HepG2 (cell line): Measurements from ENCODE around the gene ANKK1. TPM values are rescaled to one million over a fixed set of nuclear protein-coding genes. Genes with fewer than 3 reads are reported as not detected.

ENCODE experiments used
- ATAC-seq: fragments of 200-7000 bp; cut with Tn5 transposase; 3 replicates; pipeline ENCODE4 v1.9.1; 2020; ENCODE audit warnings: mild to moderate bottlenecking, moderate library complexity
- BruUV-seq: library from RNA; stranded (reverse); fragments of 400-500 nt; replicated peaks from 2 replicates; lab custom pipeline; 2021; lab: Mats Ljungman, UMichigan
- CTCF ChIA-PET: fragments of 300-600 bp; formaldehyde crosslinking; extraction: SDS; loops from one replicate; lab custom pipeline; 2021; ENCODE audit warnings: low total read pairs, inconsistent platforms, low intra/inter-chr PET ratio; lab: Yijun Ruan, JAX
- POLR2A ChIA-PET: fragments of 350-600 bp; sonication (Branson Sonifier 250); formaldehyde crosslinking; loops from one replicate; lab custom pipeline; 2020; ENCODE audit warnings: antibody characterized with exemption, inconsistent platforms; lab: Yijun Ruan, JAX
- DNase-seq: peaks from one replicate; pipeline ENCODE4 v3.0.0-alpha.2; 2015; ENCODE audit warnings: low spot score
- FAIRE-seq: peaks from 3 replicates; lab custom pipeline; 2011; peaks lifted over from hg19 to GRCh38; lab: Jason Lieb, UNC
- H2AFZ ChIP-seq: one replicate; pipeline ENCODE4 v1.6.1; 2011; ENCODE audit warnings: low read length, inconsistent platforms
- H3K27ac ChIP-seq: fragments of 300-600 bp; 3 replicates; pipeline ENCODE4 v1.8.0; 2011; ENCODE audit warnings: mixed run types, mild to moderate bottlenecking, mixed read lengths, low read length, inconsistent platforms; ENCODE audit not compliant: insufficient read depth; ENCODE audit errors: extremely low read length
- H3K27me3 ChIP-seq, 2 experiments: fragments of 200-600 bp in 1 of 2; 2 replicates in 1 of 2; 3 replicates in 1 of 2; pipeline versions ENCODE4 v1.6.0 to v1.8.0; 2011; ENCODE audit warnings: low read length in 2 of 2, mild to moderate bottlenecking in 2 of 2, moderate library complexity in 2 of 2, inconsistent platforms in 1 of 2; ENCODE audit not compliant: insufficient read depth in 2 of 2, control insufficient read depth in 1 of 2
- H3K36me3 ChIP-seq, 2 experiments: fragments of 200-600 bp in 1 of 2; replicated peaks in 1 of 2; 2 replicates in 1 of 2; 3 replicates in 1 of 2; pipeline versions ENCODE4 v1.5.1 to v1.8.0; 2011; ENCODE audit warnings: low read length in 2 of 2, inconsistent platforms in 1 of 2; ENCODE audit not compliant: insufficient read depth in 2 of 2, control insufficient read depth in 1 of 2
- H3K4me1 ChIP-seq: 2 replicates; pipeline ENCODE4 v1.5.1; 2012; ENCODE audit warnings: low read length, inconsistent platforms; ENCODE audit not compliant: insufficient read depth
- H3K4me2 ChIP-seq: 2 replicates; pipeline ENCODE4 v1.6.0; 2011; ENCODE audit warnings: low read depth, low read length, inconsistent platforms
- H3K4me3 ChIP-seq, 3 experiments: fragments of 200-600 bp in 1 of 3; sonication (generic), shearing (Covaris generic) in 1 of 3; replicated peaks in 1 of 3; 2 replicates each; pipeline ENCODE4 v1.5.1; 2011 to 2016; ENCODE audit warnings: low read length in 3 of 3, inconsistent platforms in 2 of 3, low read depth in 2 of 3, mild to moderate bottlenecking in 2 of 3, control low read depth in 1 of 3, mixed read lengths in 1 of 3; ENCODE audit not compliant: insufficient read depth in 1 of 3
- H3K79me2 ChIP-seq: one replicate; pipeline ENCODE4 v1.6.1; 2011; ENCODE audit warnings: low read length, inconsistent platforms; ENCODE audit not compliant: insufficient read depth
- H3K9ac ChIP-seq: 2 replicates; pipeline ENCODE4 v1.6.0; 2011; ENCODE audit warnings: mild to moderate bottlenecking, low read depth, low read length, inconsistent platforms; ENCODE audit not compliant: insufficient read depth
- H3K9me3 ChIP-seq: 2 replicates; pipeline ENCODE4 v1.5.1; 2012; ENCODE audit warnings: mild to moderate bottlenecking, low read length
- H4K20me1 ChIP-seq: 2 replicates; pipeline ENCODE4 v1.6.0; 2011; ENCODE audit warnings: inconsistent platforms, mild to moderate bottlenecking, low read length, moderate library complexity; ENCODE audit not compliant: insufficient read depth
- PATZ1 ChIP-seq: sonication (generic); formaldehyde crosslinking; IDR thresholded peaks from 2 replicates; pipeline ENCODE4 v1.4.0; 2020; ENCODE audit warnings: missing genetic modification reagents
- POGZ ChIP-seq: sonication (generic); formaldehyde crosslinking; IDR thresholded peaks from 2 replicates; pipeline ENCODE4 v1.4.0; 2020; ENCODE audit warnings: mild to moderate bottlenecking, missing genetic modification reagents
- SCMH1 ChIP-seq: sonication (generic); formaldehyde crosslinking; IDR thresholded peaks from 2 replicates; pipeline ENCODE4 v1.9.0; 2021; ENCODE audit warnings: missing genetic modification reagents, mild to moderate bottlenecking, borderline replicate concordance
- ZMAT5 ChIP-seq: sonication (generic); formaldehyde crosslinking; IDR thresholded peaks from 2 replicates; pipeline ENCODE4 v1.5.0; 2020; ENCODE audit warnings: mild to moderate bottlenecking, low read depth, missing genetic modification reagents, borderline replicate concordance
- ZNF253 ChIP-seq: sonication (generic); formaldehyde crosslinking; IDR thresholded peaks from 2 replicates; pipeline ENCODE4 v1.8.0; 2022; ENCODE audit warnings: mild to moderate bottlenecking, missing genetic modification reagents, borderline replicate concordance
- ZNF292 ChIP-seq: sonication (generic); formaldehyde crosslinking; IDR thresholded peaks from 2 replicates; pipeline ENCODE4 v1.8.1; 2022; ENCODE audit warnings: mild to moderate bottlenecking, low read depth, missing genetic modification reagents, borderline replicate concordance
- ZNF432 ChIP-seq: sonication (generic); formaldehyde crosslinking; IDR thresholded peaks from 2 replicates; pipeline ENCODE4 v1.5.0; 2020; ENCODE audit warnings: missing genetic modification reagents, mild to moderate bottlenecking, borderline replicate concordance
- ZNF460 ChIP-seq: sonication (generic); formaldehyde crosslinking; IDR thresholded peaks from 2 replicates; pipeline ENCODE4 v1.5.1; 2020; ENCODE audit warnings: missing genetic modification reagents, mild to moderate bottlenecking, borderline replicate concordance
- ZNF670 ChIP-seq: sonication (generic); formaldehyde crosslinking; IDR thresholded peaks from 2 replicates; pipeline ENCODE4 v1.8.0; 2022; ENCODE audit warnings: mild to moderate bottlenecking, missing genetic modification reagents, borderline replicate concordance
- WGBS: methylation state at CpG from one replicate; pipeline ENCODE4 v1.1.6; 2017; ENCODE audit warnings: low lambda C conversion rate; 5-methylcytosine and 5-hydroxymethylcytosine counted together
- in situ Hi-C: cut with HindIII; loops from 2 replicates; pipeline ENCODE4 v1.10.0; 2017; ENCODE audit warnings: low pct_unique_long_range_greater_than_20kb; ENCODE audit not compliant: extremely low pct_ligation_motif_present
- intact Hi-C: fragments of 100-400 bp; cut with micrococcal nuclease; formaldehyde crosslinking; loops from one replicate; pipeline ENCODE4 v1.10.0; 2022; ENCODE audit not compliant: unreplicated experiment
- polyA plus RNA-seq, 8 experiments: library from polyadenylated mRNA; depleted of rRNA in 3 of 8; stranded (reverse) in 7 of 8; unstranded in 1 of 8; fragments of >200 nt; fragmentation: Illumina TruSeq in 4 of 8; extraction: Trizol in 4 of 8; gene quantifications; 2 replicates each; pipeline versions ENCODE4 v1.2.1 to v1.2.3, GENCODE V29; 2011 to 2016; ENCODE audit warnings: low read depth in 4 of 8, missing spikeins in 1 of 8, mixed read lengths in 1 of 8; ENCODE audit not compliant: insufficient read depth in 1 of 8
- total RNA-seq, 5 experiments: library from RNA; depleted of rRNA; stranded (reverse); fragments of >200 nt; fragmentation: Illumina TruSeq; extraction: Trizol; gene quantifications; 2 replicates each; pipeline ENCODE4 v1.2.3, GENCODE V29; 2016; ENCODE audit warnings: low read depth in 1 of 5

ANKK1 gene
- total and polyA plus RNA-seq, 2 of the 13 experiments (the other 11 are each of a cell fraction or from before 2014, with no cell fraction given): 0.04 to 0.22 TPM

- TF ChIP-seq ZMAT5 (no peak), ZNF253 (no peak), PATZ1 (no peak), POGZ (CRISPR knock-in tag) (no peak), ZNF432 (no peak), ZNF292 (CRISPR knock-in tag) (no peak), ZNF670 (CRISPR knock-in tag) (no peak), ZNF460 (CRISPR knock-in tag) (no peak)
These were observed 60.2 kb downstream of the ANKK1 start (continued) for GRCh38 chr11:113447621-113448315.

GRCh38 chr11:113448316-113448677 lies 60.7 kb downstream of the ANKK1 start:
- H3K27ac ChIP-seq: no peak overlapping the region
- DNase-seq (no peak), ATAC-seq (no peak), FAIRE-seq (no peak)
- no peak for TF ChIP-seq SCMH1 (CRISPR knock-in tag)
- POLR2A ChIA-PET: no interaction called here
- CTCF ChIA-PET: no interaction called here
- H3K9me3 ChIP-seq: no peaks in the 10 kb centered on the region
- peaks cover 3 to 32% of the 10 kb centered on the region in 2 experiments; a peak in 4 of 5 replicates for H3K27me3 ChIP-seq
- no peaks in the 10 kb centered on the region for H3K79me2 ChIP-seq
- no TSS peak for BruUV-seq
- no peak overlapping the region for H2AFZ ChIP-seq
- no peaks in the 10 kb centered on the region for H4K20me1 ChIP-seq
- intact Hi-C loops: no loop called here
- no peak overlapping the region for H3K4me3 ChIP-seq
- H3K36me3 ChIP-seq: no peaks in the 10 kb centered on the region
- H3K9ac ChIP-seq: no peak overlapping the region
- H3K4me1 ChIP-seq: no peaks in the 10 kb centered on the region
- WGBS: 0% methylated on average over 1 of the region's 5 CpGs
- no peak overlapping the region for H3K4me2 ChIP-seq
- in situ Hi-C loops: no loop called here
